Measurements from ENCODE around the gene CNTFR. TPM values are rescaled to one million over a fixed set of nuclear protein-coding genes. Genes with fewer than 3 reads are reported as not detected.

The CNTFR gene
- total and polyA plus RNA-seq, 10 of the 15 experiments (the other 5 are each of a cell fraction or from before 2014, with no cell fraction given): not detected

DNA sequence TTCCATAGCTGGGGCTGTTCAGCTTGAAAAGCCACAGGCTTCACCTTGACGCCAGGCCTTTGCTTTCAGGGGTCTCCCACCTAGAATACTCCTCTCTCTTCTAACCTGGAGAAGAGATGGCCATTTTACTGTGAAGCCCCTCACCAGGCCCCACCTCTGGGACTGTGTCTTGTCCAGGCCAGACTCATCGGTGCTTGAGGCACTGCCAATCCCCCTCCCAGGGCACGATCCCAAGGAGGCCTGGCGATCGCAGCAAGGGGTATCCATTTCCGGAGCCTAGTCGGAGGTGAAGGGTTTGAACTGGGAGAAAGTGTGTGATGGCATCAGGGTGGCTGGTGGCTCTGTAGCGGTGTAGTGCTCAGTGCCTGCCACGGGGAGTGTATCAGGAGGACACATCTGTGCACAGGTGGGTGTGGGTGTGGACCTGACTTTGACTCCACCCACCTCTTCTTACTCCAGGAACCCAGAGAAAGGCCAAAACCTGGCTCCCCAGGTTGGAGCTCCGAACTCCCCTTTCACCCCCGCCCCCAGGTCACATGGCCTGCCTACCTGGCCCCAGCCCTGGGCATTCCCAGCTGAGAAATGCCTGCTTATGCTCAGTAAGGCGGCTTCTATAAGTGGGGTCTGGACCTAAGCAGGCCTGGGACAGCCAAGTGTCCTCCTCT, 39.4 kb downstream of the CNTFR start (continued):
- TF ChIP-seq, protein P1, sequence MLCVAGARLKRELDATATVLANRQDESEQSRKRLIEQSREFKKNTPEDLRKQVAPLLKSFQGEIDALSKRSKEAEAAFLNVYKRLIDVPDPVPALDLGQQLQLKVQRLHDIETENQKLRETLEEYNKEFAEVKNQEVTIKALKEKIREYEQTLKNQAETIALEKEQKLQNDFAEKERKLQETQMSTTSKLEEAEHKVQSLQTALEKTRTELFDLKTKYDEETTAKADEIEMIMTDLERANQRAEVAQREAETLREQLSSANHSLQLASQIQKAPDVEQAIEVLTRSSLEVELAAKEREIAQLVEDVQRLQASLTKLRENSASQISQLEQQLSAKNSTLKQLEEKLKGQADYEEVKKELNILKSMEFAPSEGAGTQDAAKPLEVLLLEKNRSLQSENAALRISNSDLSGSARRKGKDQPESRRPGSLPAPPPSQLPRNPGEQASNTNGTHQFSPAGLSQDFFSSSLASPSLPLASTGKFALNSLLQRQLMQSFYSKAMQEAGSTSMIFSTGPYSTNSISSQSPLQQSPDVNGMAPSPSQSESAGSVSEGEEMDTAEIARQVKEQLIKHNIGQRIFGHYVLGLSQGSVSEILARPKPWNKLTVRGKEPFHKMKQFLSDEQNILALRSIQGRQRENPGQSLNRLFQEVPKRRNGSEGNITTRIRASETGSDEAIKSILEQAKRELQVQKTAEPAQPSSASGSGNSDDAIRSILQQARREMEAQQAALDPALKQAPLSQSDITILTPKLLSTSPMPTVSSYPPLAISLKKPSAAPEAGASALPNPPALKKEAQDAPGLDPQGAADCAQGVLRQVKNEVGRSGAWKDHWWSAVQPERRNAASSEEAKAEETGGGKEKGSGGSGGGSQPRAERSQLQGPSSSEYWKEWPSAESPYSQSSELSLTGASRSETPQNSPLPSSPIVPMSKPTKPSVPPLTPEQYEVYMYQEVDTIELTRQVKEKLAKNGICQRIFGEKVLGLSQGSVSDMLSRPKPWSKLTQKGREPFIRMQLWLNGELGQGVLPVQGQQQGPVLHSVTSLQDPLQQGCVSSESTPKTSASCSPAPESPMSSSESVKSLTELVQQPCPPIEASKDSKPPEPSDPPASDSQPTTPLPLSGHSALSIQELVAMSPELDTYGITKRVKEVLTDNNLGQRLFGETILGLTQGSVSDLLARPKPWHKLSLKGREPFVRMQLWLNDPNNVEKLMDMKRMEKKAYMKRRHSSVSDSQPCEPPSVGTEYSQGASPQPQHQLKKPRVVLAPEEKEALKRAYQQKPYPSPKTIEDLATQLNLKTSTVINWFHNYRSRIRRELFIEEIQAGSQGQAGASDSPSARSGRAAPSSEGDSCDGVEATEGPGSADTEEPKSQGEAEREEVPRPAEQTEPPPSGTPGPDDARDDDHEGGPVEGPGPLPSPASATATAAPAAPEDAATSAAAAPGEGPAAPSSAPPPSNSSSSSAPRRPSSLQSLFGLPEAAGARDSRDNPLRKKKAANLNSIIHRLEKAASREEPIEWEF (IDR thresholded peaks at IDR 0.05; ENCODE audit: insufficient replicate concordance, low read depth, low read length): no peak

GRCh38 chr9:34549407-34549732, 40.2 kb downstream of the CNTFR start:
- FAIRE-seq: no peak
- Histone ChIP-seq H3K9ac (ENCODE audit: control insufficient read depth, insufficient read depth, low read length) (no peak overlapping the region), H3K9me3 (replicated peaks; ENCODE audit: control insufficient read depth, insufficient read depth, low read length) (no peaks in the 10 kb centered on the region), H3K4me1 (ENCODE audit: control insufficient read depth, insufficient read depth, low read length) (no peaks in the 10 kb centered on the region), H3K27me3 (replicated peaks in 1 of 2; ENCODE audit: control insufficient read depth in 2 of 2, insufficient read depth in 2 of 2, low read length in 1 of 2) (peaks cover 2 to 7% of the 10 kb centered on the region in 2 experiments), H3K4me2 (ENCODE audit: control insufficient read depth, insufficient read depth) (no peak overlapping the region), H4K20me1 (ENCODE audit: control insufficient read depth, insufficient read depth) (peaks cover 8% of the 10 kb centered on the region; the same call in 1 of the 2 replicates), H3K27ac (ENCODE audit: control insufficient read depth, insufficient read depth) (no peak overlapping the region), H2AFZ (ENCODE audit: control insufficient read depth, low read depth, low read length) (no peak overlapping the region), H3K79me2 (ENCODE audit: control insufficient read depth, insufficient read depth, low read length) (no peaks in the 10 kb centered on the region), H3K36me3 (ENCODE audit: control insufficient read depth in 2 of 2, insufficient read depth in 2 of 2, low read length in 1 of 2) (no peaks in the 10 kb centered on the region), H3K4me3 (no peak overlapping the region)
- in situ Hi-C loops (cut with MboI): no loop called here
- ChIA-PET SMC1A (ENCODE audit: uncharacterized antibody, unreplicated experiment) (no interaction called here), RAD21 (ENCODE audit: unreplicated experiment) (no interaction called here), CTCF (interaction anchor here (3.1 kb wide), 1 partner anchor 85 kb away, joined by 15 read pairs; no protein-coding TSS in a partner anchor), POLR2A (no interaction called here)
- 51% methylated on average over 5 of the region's 5 CpGs for WGBS (ENCODE audit: insufficient coverage, insufficient replicate concordance, low lambda C conversion rate, missing lambda C conversion rate)
- BruUV-seq (replicated peaks): no TSS peak
- no peak for DNase-seq (ENCODE audit: low read depth, low spot score)
- intact Hi-C loops (cut with micrococcal nuclease; ENCODE audit: unreplicated experiment): loop anchor here (5.0 kb wide), 1 partner anchor 112 kb away; no protein-coding TSS in a partner anchor
- ATAC-seq: no peak
- TF ChIP-seq BHLHE40 (IDR thresholded peaks at IDR 0.05; ENCODE audit: borderline replicate concordance in 1 of 2, low read depth in 2 of 2, low read length in 1 of 2): no peak
